Prostate gland (tissue), 2 donors: Measurements from ENCODE around the gene WWOX. TPM values are rescaled to one million over a fixed set of nuclear protein-coding genes. Genes with fewer than 3 reads are reported as not detected.

Experiments used
- DNase-seq: peaks from one replicate; pipeline ENCODE4 v3.0.0-alpha.2; 2019; ENCODE audit warnings: low spot score
- H3K27ac ChIP-seq, 2 donors: fragments of 200-600 bp; sonication (generic); 2 replicates each; pipeline ENCODE4 v1.5.1; 2017 to 2019
- H3K27me3 ChIP-seq: fragments of 200-600 bp; sonication (generic); replicated peaks from 2 replicates; pipeline ENCODE4 v1.5.1; 2019; ENCODE audit not compliant: insufficient read depth
- H3K36me3 ChIP-seq, 2 donors: fragments of 200-600 bp; sonication (generic); 1 replicate in 1 of 2; 2 replicates in 1 of 2; pipeline versions ENCODE4 v1.5.1 to v1.8.1; 2017 to 2019
- H3K4me1 ChIP-seq: fragments of 200-600 bp; sonication (generic); replicated peaks from 2 replicates; pipeline ENCODE4 v1.5.1; 2019
- H3K4me3 ChIP-seq, 2 donors: fragments of 200-600 bp; sonication (generic); 2 replicates each; pipeline ENCODE4 v1.5.1; 2017 to 2019
- H3K9me3 ChIP-seq: fragments of 200-600 bp; sonication (generic); 2 replicates; pipeline ENCODE4 v1.5.1; 2017
- POLR2A ChIP-seq: fragments of 450-650 bp; IDR thresholded peaks from one replicate; pipeline ENCODE4 v1.6.1; 2016; ENCODE audit warnings: antibody characterized with exemption, mild to moderate bottlenecking
- POLR2AphosphoS5 ChIP-seq: sonication (generic); formaldehyde crosslinking; IDR thresholded peaks from one replicate; pipeline ENCODE4 v1.6.1; 2017; ENCODE audit warnings: antibody characterized with exemption
- WGBS: methylation state at CpG from one replicate; pipeline ENCODE4 v1.1.5; 2018; 5-methylcytosine and 5-hydroxymethylcytosine counted together
- intact Hi-C: fragments of 100-400 bp; cut with DNase I; formaldehyde crosslinking; loops from one replicate; pipeline ENCODE4 v1.14.2; 2022
- total RNA-seq, 2 donors: library from RNA; depleted of rRNA; stranded (reverse); fragments of >200 nt; gene quantifications; one replicate each; pipeline ENCODE4 v1.1.0, GENCODE V29; 2016
- TF ChIP-seq, protein P1 (sequence below), 4 experiments: fragments of 200-600 bp in 2 of 4; fragments of 450-650 bp in 2 of 4; sonication (generic) in 2 of 4; IDR thresholded peaks; 1 replicate in 3 of 4; 2 replicates in 1 of 4; pipeline ENCODE4 v1.5.1; 2016 to 2019; ENCODE audit warnings: antibody characterized with exemption in 4 of 4, mild to moderate bottlenecking in 2 of 4, moderate library complexity in 2 of 4

Gene WWOX
- total RNA-seq, 2 donors from 2014 or later: 93.2 to 99.4 TPM

- WGBS: 98% methylated on average over 5 of the region's 5 CpGs
- no peaks in the 10 kb centered on the region for H3K36me3 ChIP-seq
- no peak overlapping the region for H3K4me3 ChIP-seq
- no peaks in the 10 kb centered on the region for H3K9me3 ChIP-seq
- no peak overlapping the region for H3K27ac ChIP-seq
- H3K27me3 ChIP-seq: no peaks in the 10 kb centered on the region
- TF ChIP-seq POLR2AphosphoS5 (no peak), POLR2A (no peak)
- TF ChIP-seq, protein P1, sequence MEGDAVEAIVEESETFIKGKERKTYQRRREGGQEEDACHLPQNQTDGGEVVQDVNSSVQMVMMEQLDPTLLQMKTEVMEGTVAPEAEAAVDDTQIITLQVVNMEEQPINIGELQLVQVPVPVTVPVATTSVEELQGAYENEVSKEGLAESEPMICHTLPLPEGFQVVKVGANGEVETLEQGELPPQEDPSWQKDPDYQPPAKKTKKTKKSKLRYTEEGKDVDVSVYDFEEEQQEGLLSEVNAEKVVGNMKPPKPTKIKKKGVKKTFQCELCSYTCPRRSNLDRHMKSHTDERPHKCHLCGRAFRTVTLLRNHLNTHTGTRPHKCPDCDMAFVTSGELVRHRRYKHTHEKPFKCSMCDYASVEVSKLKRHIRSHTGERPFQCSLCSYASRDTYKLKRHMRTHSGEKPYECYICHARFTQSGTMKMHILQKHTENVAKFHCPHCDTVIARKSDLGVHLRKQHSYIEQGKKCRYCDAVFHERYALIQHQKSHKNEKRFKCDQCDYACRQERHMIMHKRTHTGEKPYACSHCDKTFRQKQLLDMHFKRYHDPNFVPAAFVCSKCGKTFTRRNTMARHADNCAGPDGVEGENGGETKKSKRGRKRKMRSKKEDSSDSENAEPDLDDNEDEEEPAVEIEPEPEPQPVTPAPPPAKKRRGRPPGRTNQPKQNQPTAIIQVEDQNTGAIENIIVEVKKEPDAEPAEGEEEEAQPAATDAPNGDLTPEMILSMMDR (IDR thresholded peaks at IDR 0.05): no peak
- intact Hi-C loops: no loop called here
- no peaks in the 10 kb centered on the region for H3K4me1 ChIP-seq
- DNase-seq: no peak
These were observed 346.4 kb downstream of the WWOX start for GRCh38 chr16:78445818-78446217.

DNA sequence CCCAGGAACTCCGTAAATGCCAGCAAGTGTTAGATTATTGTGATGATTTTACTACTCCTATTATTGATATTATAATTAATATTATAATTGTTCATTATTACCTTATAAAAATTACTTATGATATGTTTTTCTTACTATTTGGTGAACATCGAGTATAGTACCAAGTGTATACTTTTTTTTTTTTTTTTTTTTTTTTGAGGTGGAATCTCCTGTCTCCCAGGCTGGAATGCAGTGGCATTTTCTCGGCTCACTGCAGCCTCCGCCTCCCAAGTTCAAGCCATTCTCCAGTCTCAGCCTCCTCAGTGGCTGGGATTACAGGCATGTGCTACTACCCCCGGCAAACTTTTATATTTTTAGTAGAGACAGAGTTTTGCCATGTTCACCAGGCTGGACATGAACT, 347.0 kb downstream of the WWOX start:
- TF ChIP-seq, protein P1 (IDR thresholded peaks at IDR 0.05): no peak
- TF ChIP-seq POLR2A (no peak), POLR2AphosphoS5 (no peak)
- 88% methylated on average over 5 of the region's 5 CpGs for WGBS
- Histone ChIP-seq H3K4me1 (no peaks in the 10 kb centered on the region), H3K27ac (no peak overlapping the region), H3K9me3 (no peaks in the 10 kb centered on the region), H3K36me3 (no peaks in the 10 kb centered on the region), H3K4me3 (no peak overlapping the region), H3K27me3 (no peaks in the 10 kb centered on the region)
- DNase-seq: no peak
- intact Hi-C loops: no loop called here

DNA sequence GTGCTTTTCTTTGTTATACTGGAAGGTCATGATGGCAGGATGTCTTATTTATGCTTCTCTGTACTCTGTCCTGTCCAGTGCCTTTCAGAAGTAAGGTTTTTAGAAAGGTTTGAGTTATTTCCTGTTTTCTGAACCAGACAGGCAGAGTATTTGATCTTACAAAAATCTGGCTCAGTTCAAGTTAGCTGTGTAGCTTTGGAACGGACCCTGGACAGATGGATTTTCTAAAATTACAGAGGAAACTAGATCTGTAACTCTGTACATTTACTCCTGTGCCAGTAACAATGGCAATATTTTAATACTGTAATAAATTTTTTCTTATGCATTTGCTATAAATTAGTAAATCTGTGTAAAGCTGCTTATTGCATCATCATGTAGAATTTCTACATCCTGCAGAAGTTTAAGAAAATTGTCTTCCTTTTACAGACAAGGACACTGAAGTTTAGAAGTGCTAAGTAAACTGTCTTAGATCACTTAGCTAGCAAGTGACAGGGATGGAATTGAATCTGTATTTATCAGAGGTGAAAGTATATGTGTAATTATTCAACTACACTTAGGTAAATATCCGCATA, 347.6 kb downstream of the WWOX start:
- Histone ChIP-seq H3K4me3 (no peak overlapping the region), H3K36me3 (no peaks in the 10 kb centered on the region), H3K9me3 (no peaks in the 10 kb centered on the region), H3K27me3 (no peaks in the 10 kb centered on the region), H3K27ac (no peak overlapping the region), H3K4me1 (no peaks in the 10 kb centered on the region)
- WGBS: 73% methylated on average over 2 of the region's 2 CpGs
- intact Hi-C loops: no loop called here
- TF ChIP-seq POLR2AphosphoS5 (no peak), POLR2A (no peak)
- TF ChIP-seq, protein P1 (IDR thresholded peaks at IDR 0.05): no peak
- no peak for DNase-seq

DNA sequence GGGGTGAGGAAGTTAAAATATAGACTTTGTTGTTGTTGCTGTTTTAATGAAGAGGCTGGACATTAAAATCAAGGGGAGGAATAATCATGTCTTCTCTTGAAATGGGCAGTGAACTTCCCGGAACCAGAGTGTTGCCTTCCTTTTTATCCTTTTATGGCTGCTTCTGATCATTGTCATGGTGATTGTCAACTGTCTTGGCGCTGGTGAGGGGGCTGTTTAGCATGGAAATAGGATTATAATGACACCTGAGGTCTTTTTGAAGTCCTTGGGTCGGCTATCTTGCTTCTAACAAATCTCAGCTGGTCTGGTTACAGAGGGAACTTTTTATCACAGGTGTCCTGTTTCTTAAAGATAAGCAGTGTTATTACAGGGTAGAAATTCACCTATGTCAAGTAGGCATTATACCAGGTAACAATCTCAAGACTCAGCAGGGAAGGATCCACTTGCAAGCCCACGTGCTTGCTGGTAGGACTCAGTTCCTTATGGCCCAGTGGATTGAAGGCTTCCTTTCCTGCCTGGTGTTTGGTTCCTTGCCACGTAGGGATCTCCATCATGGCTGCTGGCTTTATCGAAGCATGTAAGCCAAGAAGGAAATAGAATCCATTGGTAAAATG, 349.3 kb downstream of the WWOX start:
- intact Hi-C loops: no loop called here
- TF ChIP-seq, protein P1 (IDR thresholded peaks at IDR 0.05): no peak
- TF ChIP-seq POLR2A (no peak), POLR2AphosphoS5 (no peak)
- Histone ChIP-seq H3K27ac (no peak overlapping the region), H3K36me3 (no peaks in the 10 kb centered on the region), H3K9me3 (no peaks in the 10 kb centered on the region), H3K27me3 (no peaks in the 10 kb centered on the region), H3K4me1 (no peaks in the 10 kb centered on the region), H3K4me3 (no peak overlapping the region)
- WGBS: 94% methylated on average over 6 of the region's 6 CpGs
- no peak for DNase-seq

- TF ChIP-seq, protein P1 (IDR thresholded peaks at IDR 0.05): no peak
- TF ChIP-seq POLR2A (no peak), POLR2AphosphoS5 (no peak)
- WGBS: 39% methylated on average over 2 of the region's 2 CpGs
- Histone ChIP-seq H3K27me3 (no peaks in the 10 kb centered on the region), H3K9me3 (no peaks in the 10 kb centered on the region), H3K4me1 (no peaks in the 10 kb centered on the region), H3K4me3 (no peak overlapping the region), H3K36me3 (no peaks in the 10 kb centered on the region), H3K27ac (no peak overlapping the region)
- intact Hi-C loops: no loop called here
- DNase-seq: no peak
These were observed 350.8 kb downstream of the WWOX start for GRCh38 chr16:78450255-78450654.
